ENCODE results near the gene RABL2B. TPM values are rescaled to one million over a fixed set of nuclear protein-coding genes. Genes with fewer than 3 reads are reported as not detected.

The RABL2B gene
- total RNA-seq, 1 experiment from 2014 or later, result 24.0 TPM

GRCh38 chr22:50739894-50740293 lies 43.5 kb downstream of the RABL2B start:
- Mint-ChIP-seq H3K27me3 (ENCODE audit: low read depth) (peaks cover 83% of the 10 kb centered on the region), H3K4me3 (no peak overlapping the region)
- CTCF ChIA-PET, result no interaction called here

GRCh38 chr22:50739279-50739691 lies 44.2 kb downstream of the RABL2B start:
- Mint-ChIP-seq H3K4me3 (no peak overlapping the region), H3K27me3 (ENCODE audit: low read depth) (peaks cover 88% of the 10 kb centered on the region), H3K27ac (no peak overlapping the region), H3K36me3 (no peaks in the 10 kb centered on the region), H3K9me3 (no peaks in the 10 kb centered on the region), H3K4me1 (no peaks in the 10 kb centered on the region)
- CTCF ChIA-PET, result no interaction called here
- peak; percentile 10 for DNase-seq (ENCODE audit: low spot score)
- TF ChIP-seq USF1 (CRISPR knock-in tag; IDR thresholded peaks at IDR 0.05), result no peak
- ATAC-seq, result no peak
- POLR2A ChIA-PET, result no interaction called here

More at GRCh38 chr22:50739894-50740293, 43.5 kb downstream of the RABL2B start:
- no peak for DNase-seq (ENCODE audit: low spot score)
- POLR2A ChIA-PET, result no interaction called here
- ATAC-seq, result no peak
- TF ChIP-seq USF2 (CRISPR knock-in tag; IDR thresholded peaks at IDR 0.05) (peak; percentile 26; the same call in 1 of the 2 replicates), ERG (CRISPR knock-in tag; IDR thresholded peaks at IDR 0.05) (no peak), TP53 (CRISPR knock-in tag; IDR thresholded peaks at IDR 0.05) (no peak)
- H3K36me3 Mint-ChIP-seq, result no peaks in the 10 kb centered on the region
- H3K9me3 Mint-ChIP-seq, result no peaks in the 10 kb centered on the region
- no peaks in the 10 kb centered on the region for H3K4me1 Mint-ChIP-seq
- no peak overlapping the region for H3K27ac Mint-ChIP-seq

GRCh38 chr22:50738649-50739227 lies 44.7 kb downstream of the RABL2B start:
- TF ChIP-seq ESRRA (CRISPR knock-in tag; IDR thresholded peaks at IDR 0.05; ENCODE audit: borderline replicate concordance), result no peak
- no peak for TF ChIP-seq ZNF532 (CRISPR knock-in tag; IDR thresholded peaks at IDR 0.05; ENCODE audit: borderline replicate concordance)
- no peak for TF ChIP-seq TP53 (CRISPR knock-in tag; IDR thresholded peaks at IDR 0.05)
- TF ChIP-seq JUN (CRISPR knock-in tag; IDR thresholded peaks at IDR 0.05), result no peak
- no peak for TF ChIP-seq ETV6 (CRISPR knock-in tag; IDR thresholded peaks at IDR 0.05)
- no peak for TF ChIP-seq MXD4 (CRISPR knock-in tag; IDR thresholded peaks at IDR 0.05; ENCODE audit: borderline replicate concordance)
- no peak for TF ChIP-seq ZNF232 (CRISPR knock-in tag; IDR thresholded peaks at IDR 0.05)
- TF ChIP-seq NFE2L1 (CRISPR knock-in tag; IDR thresholded peaks at IDR 0.05), result no peak
- TF ChIP-seq ZNF423 (CRISPR knock-in tag; IDR thresholded peaks at IDR 0.05), result no peak
- TF ChIP-seq NR1H2 (CRISPR knock-in tag; IDR thresholded peaks at IDR 0.05), result no peak
- no peak for TF ChIP-seq CREM (CRISPR knock-in tag; IDR thresholded peaks at IDR 0.05)
- TF ChIP-seq ATF3 (CRISPR knock-in tag; conservative IDR thresholded peaks at IDR 0.05), result no peak
- TF ChIP-seq EMX1 (CRISPR knock-in tag; IDR thresholded peaks at IDR 0.05), result no peak
- TF ChIP-seq RORB (CRISPR knock-in tag; IDR thresholded peaks at IDR 0.05), result no peak
- no peak for TF ChIP-seq FOXJ3 (CRISPR knock-in tag; IDR thresholded peaks at IDR 0.05; ENCODE audit: borderline replicate concordance)
- H3K27me3 Mint-ChIP-seq (ENCODE audit: low read depth), result peaks cover 89% of the 10 kb centered on the region
- H3K9me3 Mint-ChIP-seq, result no peaks in the 10 kb centered on the region
- POLR2A ChIA-PET, result no interaction called here
- CTCF ChIA-PET, result interaction anchor here (0.6 kb wide), 1 partner anchor 36 kb away, joined by 3 read pairs; no protein-coding TSS in a partner anchor
- DNase-seq (ENCODE audit: low spot score), result no peak
- H3K4me3 Mint-ChIP-seq, result no peak overlapping the region
- H3K36me3 Mint-ChIP-seq, result no peaks in the 10 kb centered on the region
- H3K27ac Mint-ChIP-seq, result no peak overlapping the region
- H3K4me1 Mint-ChIP-seq, result no peaks in the 10 kb centered on the region
- ATAC-seq, result no peak
